K562 (cell line): ENCODE data around the gene ARMCX6. TPM values are rescaled to one million over a fixed set of nuclear protein-coding genes. Genes with fewer than 3 reads are reported as not detected.

Experiments
- CTBP1 ChIP-seq: fragments of 450-650 bp; IDR thresholded peaks from 2 replicates; pipeline ENCODE4 v1.6.1; 2016; ENCODE audit warnings: borderline replicate concordance
- CTCF ChIP-seq, 3 experiments: IDR thresholded peaks in 2 of 3; conservative IDR thresholded peaks in 1 of 3; 2 replicates each; pipeline ENCODE4 v1.5.1; 2011 to 2012; ENCODE audit warnings: low read length in 3 of 3, mild to moderate bottlenecking in 3 of 3, control low read depth in 2 of 3, improper control_type of control experiment in 1 of 3, inconsistent platforms in 1 of 3, low read depth in 1 of 3, mixed read lengths in 1 of 3, moderate library complexity in 1 of 3; ENCODE audit not compliant: insufficient read depth in 2 of 3
- DPF2 ChIP-seq: fragments of 450-650 bp; IDR thresholded peaks from 2 replicates; pipeline ENCODE4 v1.6.1; 2016
- ELF1 ChIP-seq: fragments of 200-800 bp; sonication (Bioruptor generic); IDR thresholded peaks from 2 replicates; pipeline ENCODE4 v1.6.1; 2016; ENCODE audit warnings: missing genetic modification characterization, missing compliant biosample characterization
- HBP1 ChIP-seq: fragments of 450-650 bp; formaldehyde crosslinking; IDR thresholded peaks from 2 replicates; pipeline ENCODE4 v1.4.0; 2022; ENCODE audit warnings: missing genetic modification characterization
- HDAC2 ChIP-seq: fragments of 450-650 bp; IDR thresholded peaks from 2 replicates; pipeline ENCODE4 v1.6.1; 2016; ENCODE audit warnings: mild to moderate bottlenecking
- HNRNPLL ChIP-seq: fragments of 200-400 bp; formaldehyde crosslinking; IDR thresholded peaks from 2 replicates; pipeline ENCODE4 v1.6.1; 2017; ENCODE audit warnings: low read length, low read depth, mild to moderate bottlenecking; ENCODE audit not compliant: poor library complexity, severe bottlenecking
- KDM4B ChIP-seq, 2 experiments: fragments of 450-650 bp in 1 of 2; sonication (generic) in 1 of 2; IDR thresholded peaks; 2 replicates each; pipeline ENCODE4 v1.6.1; 2016 to 2017; ENCODE audit warnings: borderline replicate concordance in 2 of 2, antibody characterized with exemption in 1 of 2, low read depth in 1 of 2, mild to moderate bottlenecking in 1 of 2
- NR0B1 ChIP-seq: fragments of 450-650 bp; IDR thresholded peaks from one replicate; pipeline ENCODE4 v1.6.1; 2018; ENCODE audit warnings: mild to moderate bottlenecking, moderate library complexity; ENCODE audit not compliant: partially characterized antibody
- NRF1 ChIP-seq, 2 experiments: fragments of 450-650 bp; IDR thresholded peaks in 1 of 2; conservative IDR thresholded peaks in 1 of 2; 2 replicates each; pipeline ENCODE4 v1.6.1; 2014; ENCODE audit warnings: mild to moderate bottlenecking in 2 of 2
- RREB1 ChIP-seq: fragments of 250-450 bp; sonication (Bioruptor Pico); IDR thresholded peaks from 2 replicates; pipeline ENCODE4 v1.4.0; 2020
- SMAD1 ChIP-seq: fragments of 150-350 bp; IDR thresholded peaks from 2 replicates; pipeline ENCODE4 v1.6.1; 2014; ENCODE audit warnings: low read length, low read depth; ENCODE audit not compliant: partially characterized antibody
- TRIM24 ChIP-seq, 2 experiments: fragments of 450-650 bp; IDR thresholded peaks; 2 replicates each; pipeline ENCODE4 v1.6.1; 2016
- ZNF431 ChIP-seq: sonication (generic); formaldehyde crosslinking; IDR thresholded peaks from 2 replicates; pipeline ENCODE4 v1.8.0; 2022; ENCODE audit warnings: mild to moderate bottlenecking, missing genetic modification reagents
- ZNF444 ChIP-seq: fragments of 250-450 bp; sonication (Bioruptor Pico); IDR thresholded peaks from 2 replicates; pipeline ENCODE4 v1.4.0; 2020; ENCODE audit warnings: mild to moderate bottlenecking, moderate library complexity
- ZNF551 ChIP-seq: fragments of 250-450 bp; sonication (Bioruptor Pico); IDR thresholded peaks from 2 replicates; pipeline ENCODE4 v1.5.0; 2021; ENCODE audit warnings: mild to moderate bottlenecking, moderate library complexity
- ZNF75A ChIP-seq: fragments of 450-650 bp; formaldehyde crosslinking; IDR thresholded peaks from 2 replicates; pipeline ENCODE4 v1.4.0; 2020; ENCODE audit warnings: mild to moderate bottlenecking
- polyA plus RNA-seq, 8 experiments: library from polyadenylated mRNA; depleted of rRNA in 4 of 8; stranded (reverse) in 5 of 8; unstranded in 3 of 8; fragments of >200 nt; fragmentation: Nextera tagmentation in 2 of 8; fragmentation: Illumina TruSeq in 1 of 8; extraction: Ambion mirVana in 2 of 8; extraction: Trizol in 1 of 8; gene quantifications; 2 replicates each; pipeline versions ENCODE4 v1.2.1 to v1.2.3, GENCODE V29; 2011 to 2014; ENCODE audit warnings: inconsistent platforms in 1 of 8, missing spikeins in 1 of 8
- total RNA-seq, 7 experiments: library from RNA; depleted of rRNA in 6 of 7; stranded (reverse); fragments of >200 nt in 6 of 7; fragmentation: Illumina TruSeq in 2 of 7; extraction: Trizol in 2 of 7; gene quantifications; 2 replicates each; pipeline versions ENCODE4 v1.2.1 to v1.2.3, GENCODE V29; 2011 to 2021; ENCODE audit warnings: low replicate concordance in 1 of 7

Gene ARMCX6
- total and polyA plus RNA-seq, 9 of the 15 experiments (the other 6 are each of a cell fraction or from before 2014, with no cell fraction given), result 15.4 to 41.2 (median 24.6) TPM

- no peak for TF ChIP-seq KDM4B (IDR thresholded peaks at IDR 0.05; ENCODE audit: borderline replicate concordance in 2 of 2, low read depth in 1 of 2)
- TF ChIP-seq HNRNPLL, result peak; percentile 38
- no peak for TF ChIP-seq ZNF551 (CRISPR knock-in tag)
- no peak for TF ChIP-seq HBP1
- no peak for TF ChIP-seq ZNF431
- TF ChIP-seq TRIM24 (IDR thresholded peaks at IDR 0.05), result no peak
- peak in 2 of 3 experiments; percentile 49 to 55; a peak in 4 of 6 replicates for TF ChIP-seq CTCF (IDR thresholded peaks at IDR 0.05 in 2 of 3, conservative IDR thresholded peaks at IDR 0.05 in 1 of 3; ENCODE audit: insufficient read depth in 2 of 3, low read depth in 1 of 3, low read length in 3 of 3)
- no peak for TF ChIP-seq NRF1 (conservative IDR thresholded peaks at IDR 0.05 in 1 of 2, IDR thresholded peaks at IDR 0.05 in 1 of 2)
- no peak for TF ChIP-seq SMAD1
- TF ChIP-seq DPF2, result no peak
- TF ChIP-seq ZNF75A, result no peak
- no peak for TF ChIP-seq ZNF444 (CRISPR knock-in tag)
- no peak for TF ChIP-seq CTBP1
- no peak for TF ChIP-seq HDAC2
- no peak for TF ChIP-seq RREB1 (CRISPR knock-in tag)
- TF ChIP-seq ELF1 (tag), result no peak
- TF ChIP-seq NR0B1, result no peak
Measured at GRCh38 chrX:101617211-101618191, at the start of gene ARMCX6 (continued).
